Gastroesophageal sphincter (tissue), 4 donors: ENCODE results near the gene PIK3R1. TPM values are rescaled to one million over a fixed set of nuclear protein-coding genes. Genes with fewer than 3 reads are reported as not detected.

Experiments used
- ATAC-seq: fragments of 150-250 bp; one replicate; pipeline ENCODE4 v1.9.1; 2016; ENCODE audit warnings: mild to moderate bottlenecking, moderate library complexity
- H3K27ac ChIP-seq, 4 donors: fragments of 200-600 bp; sonication (generic) in 3 of 4; 1 replicate in 3 of 4; 2 replicates in 1 of 4; pipeline ENCODE4 v1.5.1; 2016 to 2019
- H3K27me3 ChIP-seq: fragments of 200-600 bp; sonication (generic); one replicate; pipeline ENCODE4 v1.5.1; 2019
- H3K36me3 ChIP-seq, 2 donors: fragments of 200-600 bp; sonication (generic); one replicate each; pipeline ENCODE4 v1.5.1; 2019; ENCODE audit warnings: control low read depth in 1 of 2
- H3K4me1 ChIP-seq, 3 donors: fragments of 200-600 bp; sonication (generic); 1 replicate in 2 of 3; 2 replicates in 1 of 3; pipeline ENCODE4 v1.5.1; 2016 to 2019; ENCODE audit warnings: control low read depth in 2 of 3
- H3K4me3 ChIP-seq, 2 donors: fragments of 200-600 bp; sonication (generic); one replicate each; pipeline ENCODE4 v1.5.1; 2019; ENCODE audit warnings: mild to moderate bottlenecking in 1 of 2, moderate library complexity in 1 of 2
- H3K9me3 ChIP-seq, 3 donors: fragments of 200-600 bp; sonication (generic); one replicate each; pipeline ENCODE4 v1.5.1; 2017 to 2019; ENCODE audit warnings: control low read depth in 2 of 3
- EP300 ChIP-seq: sonication (generic); formaldehyde crosslinking; IDR thresholded peaks from one replicate; pipeline ENCODE4 v1.6.1; 2017; ENCODE audit warnings: antibody characterized with exemption, mild to moderate bottlenecking
- POLR2A ChIP-seq, 2 donors: fragments of 450-650 bp; IDR thresholded peaks; one replicate each; pipeline ENCODE4 v1.6.1; 2017; ENCODE audit warnings: antibody characterized with exemption in 2 of 2, mild to moderate bottlenecking in 2 of 2, moderate library complexity in 1 of 2
- POLR2AphosphoS5 ChIP-seq: sonication (generic); formaldehyde crosslinking; IDR thresholded peaks from one replicate; pipeline ENCODE4 v1.6.1; 2017; ENCODE audit warnings: antibody characterized with exemption
- WGBS, 2 donors: methylation state at CpG; one replicate each; pipeline ENCODE4 v1.1.5; 2018; ENCODE audit warnings: low coverage in 1 of 2; 5-methylcytosine and 5-hydroxymethylcytosine counted together
- total RNA-seq, 4 donors: library from RNA; depleted of rRNA; stranded (reverse); fragments of >200 nt; gene quantifications; one replicate each; pipeline ENCODE4 v1.1.0, GENCODE V29; 2016
- TF ChIP-seq, protein P1 (sequence below), 4 experiments: fragments of 200-600 bp in 2 of 4; fragments of 450-650 bp in 2 of 4; sonication (generic) in 1 of 4; IDR thresholded peaks; one replicate each; pipeline ENCODE4 v1.5.1; 2017 to 2019; ENCODE audit warnings: antibody characterized with exemption in 4 of 4, mild to moderate bottlenecking in 2 of 4, moderate library complexity in 2 of 4

PIK3R1 gene
- total RNA-seq, 4 donors from 2014 or later: 188 to 403 (median 312) TPM

DNA sequence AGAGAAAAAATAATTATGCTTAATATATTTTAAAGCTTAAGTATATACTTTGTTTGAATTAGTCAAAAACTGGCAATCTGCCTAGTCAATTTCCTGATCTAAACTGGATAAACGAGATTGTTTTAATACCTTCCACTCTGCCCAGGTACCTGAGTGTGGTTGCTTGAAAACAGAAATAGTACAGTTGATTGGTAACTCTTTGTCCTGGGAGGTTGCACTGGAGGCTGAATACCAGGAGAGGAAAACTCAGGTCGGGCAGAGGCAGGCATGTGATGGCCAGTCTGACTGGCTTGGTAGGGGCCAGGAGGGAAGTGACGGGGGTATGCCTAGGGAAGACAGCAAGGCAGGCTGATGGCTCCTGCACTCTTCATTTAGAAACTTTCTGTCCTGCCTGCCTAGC is 80.2 kb downstream of the PIK3R1 start:
- no peaks in the 10 kb centered on the region for H3K9me3 ChIP-seq
- peaks cover 41 to 82% of the 10 kb centered on the region in 2 donors for H3K36me3 ChIP-seq
- TF ChIP-seq, protein P1, sequence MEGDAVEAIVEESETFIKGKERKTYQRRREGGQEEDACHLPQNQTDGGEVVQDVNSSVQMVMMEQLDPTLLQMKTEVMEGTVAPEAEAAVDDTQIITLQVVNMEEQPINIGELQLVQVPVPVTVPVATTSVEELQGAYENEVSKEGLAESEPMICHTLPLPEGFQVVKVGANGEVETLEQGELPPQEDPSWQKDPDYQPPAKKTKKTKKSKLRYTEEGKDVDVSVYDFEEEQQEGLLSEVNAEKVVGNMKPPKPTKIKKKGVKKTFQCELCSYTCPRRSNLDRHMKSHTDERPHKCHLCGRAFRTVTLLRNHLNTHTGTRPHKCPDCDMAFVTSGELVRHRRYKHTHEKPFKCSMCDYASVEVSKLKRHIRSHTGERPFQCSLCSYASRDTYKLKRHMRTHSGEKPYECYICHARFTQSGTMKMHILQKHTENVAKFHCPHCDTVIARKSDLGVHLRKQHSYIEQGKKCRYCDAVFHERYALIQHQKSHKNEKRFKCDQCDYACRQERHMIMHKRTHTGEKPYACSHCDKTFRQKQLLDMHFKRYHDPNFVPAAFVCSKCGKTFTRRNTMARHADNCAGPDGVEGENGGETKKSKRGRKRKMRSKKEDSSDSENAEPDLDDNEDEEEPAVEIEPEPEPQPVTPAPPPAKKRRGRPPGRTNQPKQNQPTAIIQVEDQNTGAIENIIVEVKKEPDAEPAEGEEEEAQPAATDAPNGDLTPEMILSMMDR (IDR thresholded peaks at IDR 0.05): no peak
- no peak for TF ChIP-seq EP300
- no peak for TF ChIP-seq POLR2AphosphoS5
- no peak for TF ChIP-seq POLR2A (IDR thresholded peaks at IDR 0.05)
- 74 to 79% methylated on average over 2 to 3 of the region's 3 CpGs for WGBS, 2 donors
- no peaks in the 10 kb centered on the region for H3K27me3 ChIP-seq
- H3K4me1 ChIP-seq: peaks cover 11 to 63% (median 21%) of the 10 kb centered on the region in 3 donors
- H3K27ac ChIP-seq: no peak overlapping the region
- no peak overlapping the region for H3K4me3 ChIP-seq
- no peak for ATAC-seq

DNA sequence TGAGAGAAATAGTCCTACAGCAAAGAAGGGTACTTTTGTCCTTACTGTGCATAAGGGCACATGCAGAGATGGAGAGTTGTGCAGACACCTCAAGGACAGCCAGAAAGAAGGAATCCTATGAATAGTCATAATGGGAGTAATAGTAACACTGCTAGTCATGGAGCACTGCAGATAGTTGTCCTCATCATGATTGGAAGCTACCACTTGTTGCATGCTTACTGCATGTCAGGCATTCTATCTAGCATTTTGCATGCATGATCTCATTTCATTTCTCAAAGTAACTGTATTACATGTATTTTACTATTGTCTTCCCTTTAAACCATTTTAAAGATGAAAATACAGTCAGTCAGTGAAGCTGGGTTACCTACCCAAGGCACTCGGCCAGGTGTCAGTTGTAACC is 81.3 kb downstream of the PIK3R1 start:
- TF ChIP-seq EP300: no peak
- no peak for TF ChIP-seq POLR2A (IDR thresholded peaks at IDR 0.05)
- no peak for TF ChIP-seq POLR2AphosphoS5
- TF ChIP-seq, protein P1 (IDR thresholded peaks at IDR 0.05): no peak
- 67 to 92% methylated on average over 1 of the region's 1 CpG for WGBS, 2 donors
- no peak overlapping the region for H3K27ac ChIP-seq
- peaks cover 41 to 87% of the 10 kb centered on the region in 2 donors for H3K36me3 ChIP-seq
- no peaks in the 10 kb centered on the region for H3K9me3 ChIP-seq
- no peak for ATAC-seq
- H3K4me1 ChIP-seq: peaks cover 4 to 54% (median 11%) of the 10 kb centered on the region in 3 donors
- H3K27me3 ChIP-seq: no peaks in the 10 kb centered on the region
- no peak overlapping the region for H3K4me3 ChIP-seq

DNA sequence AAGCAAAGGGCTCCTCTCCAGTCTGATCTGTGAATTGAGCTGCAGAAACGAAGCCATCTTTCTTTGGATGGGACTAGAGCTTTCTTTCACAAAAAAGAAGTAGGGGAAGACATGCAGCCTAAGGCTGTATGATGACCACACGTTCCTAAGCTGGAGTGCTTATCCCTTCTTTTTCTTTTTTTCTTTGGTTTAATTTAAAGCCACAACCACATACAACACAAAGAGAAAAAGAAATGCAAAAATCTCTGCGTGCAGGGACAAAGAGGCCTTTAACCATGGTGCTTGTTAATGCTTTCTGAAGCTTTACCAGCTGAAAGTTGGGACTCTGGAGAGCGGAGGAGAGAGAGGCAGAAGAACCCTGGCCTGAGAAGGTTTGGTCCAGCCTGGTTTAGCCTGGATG is 82.1 kb downstream of the PIK3R1 start:
- H3K9me3 ChIP-seq: no peaks in the 10 kb centered on the region
- H3K27ac ChIP-seq: no peak overlapping the region
- TF ChIP-seq POLR2A (IDR thresholded peaks at IDR 0.05): no peak
- TF ChIP-seq EP300: no peak
- TF ChIP-seq, protein P1 (IDR thresholded peaks at IDR 0.05): no peak
- no peak for TF ChIP-seq POLR2AphosphoS5
- peaks cover 4 to 46% (median 5%) of the 10 kb centered on the region in 3 donors for H3K4me1 ChIP-seq
- ATAC-seq: no peak
- no peaks in the 10 kb centered on the region for H3K27me3 ChIP-seq
- H3K4me3 ChIP-seq: no peak overlapping the region
- 77 to 100% methylated on average over 1 to 4 of the region's 4 CpGs for WGBS, 2 donors
- H3K36me3 ChIP-seq: peaks cover 41 to 90% of the 10 kb centered on the region in 2 donors

DNA sequence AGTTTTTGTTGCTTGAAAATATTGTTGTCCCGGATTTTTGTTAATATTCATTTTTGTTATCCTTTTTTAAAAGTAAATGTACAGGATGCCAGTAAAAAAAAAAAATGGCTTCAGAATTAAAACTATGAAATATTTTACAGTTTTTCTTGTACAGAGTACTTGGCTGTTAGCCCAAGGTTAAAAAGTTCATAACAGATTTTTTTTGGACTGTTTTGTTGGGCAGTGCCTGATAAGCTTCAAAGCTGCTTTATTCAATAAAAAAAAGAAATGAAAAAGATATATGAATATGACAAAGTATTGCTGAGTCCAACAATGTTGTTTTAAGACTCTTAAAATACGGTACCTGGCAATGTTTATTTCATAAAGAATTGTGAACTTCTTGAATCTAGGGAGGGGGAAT is 82.9 kb downstream of the PIK3R1 start:
- 61 to 71% methylated on average over 2 of the region's 2 CpGs for WGBS, 2 donors
- Histone ChIP-seq H3K4me3 (no peak overlapping the region), H3K27ac (no peak overlapping the region), H3K27me3 (no peaks in the 10 kb centered on the region), H3K4me1 (peaks cover 3 to 46% (median 4%) of the 10 kb centered on the region in 3 donors), H3K36me3 (peaks cover 33 to 82% of the 10 kb centered on the region in 2 donors), H3K9me3 (no peaks in the 10 kb centered on the region)
- ATAC-seq: no peak
- TF ChIP-seq POLR2AphosphoS5 (no peak), POLR2A (IDR thresholded peaks at IDR 0.05) (no peak), EP300 (no peak)
- TF ChIP-seq, protein P1 (IDR thresholded peaks at IDR 0.05): no peak

DNA sequence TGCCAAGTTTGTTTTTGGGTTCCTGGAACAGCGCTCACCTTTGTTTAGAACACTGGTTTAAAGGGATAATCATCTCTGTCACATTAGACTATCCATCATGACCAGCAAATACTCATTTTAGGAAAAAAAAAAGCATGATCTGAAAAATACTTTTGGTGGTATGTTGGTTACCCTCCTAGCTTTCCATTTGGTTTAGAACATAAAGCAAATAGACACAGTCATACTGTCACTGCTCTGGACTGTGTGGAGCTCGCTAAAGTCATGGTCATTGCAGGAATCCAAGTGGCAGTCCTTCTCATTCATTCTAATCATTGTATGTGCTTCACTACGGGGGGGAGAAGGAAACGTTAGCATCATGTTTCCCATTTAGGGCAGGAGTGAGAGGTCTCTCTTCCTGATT is 83.5 kb downstream of the PIK3R1 start:
- Histone ChIP-seq H3K27me3 (no peaks in the 10 kb centered on the region), H3K27ac (no peak overlapping the region), H3K4me3 (no peak overlapping the region), H3K4me1 (peaks cover 3 to 46% (median 4%) of the 10 kb centered on the region in 3 donors), H3K9me3 (no peaks in the 10 kb centered on the region), H3K36me3 (peaks cover 27 to 76% of the 10 kb centered on the region in 2 donors)
- WGBS, 2 donors: 56 to 58% methylated on average over 2 to 4 of the region's 4 CpGs
- TF ChIP-seq EP300: no peak
- TF ChIP-seq POLR2AphosphoS5: no peak
- no peak for TF ChIP-seq POLR2A (IDR thresholded peaks at IDR 0.05)
- TF ChIP-seq, protein P1 (IDR thresholded peaks at IDR 0.05): no peak
- ATAC-seq: no peak
